Spleen (tissue), 11 donors: ENCODE results near the gene CHMP4A. TPM values are rescaled to one million over a fixed set of nuclear protein-coding genes. Genes with fewer than 3 reads are reported as not detected.

Experiments
- DNase-seq: peaks from one replicate; pipeline ENCODE4 v3.0.0-alpha.2; 2020
- H3K27ac ChIP-seq, 8 donors: fragments of 200-600 bp; sonication (generic) in 7 of 8; 1 replicate in 4 of 8; 2 replicates in 4 of 8; pipeline versions ENCODE4 v1.5.0 to v1.8.0; 2016 to 2021; ENCODE audit warnings: inconsistent platforms in 4 of 8, mild to moderate bottlenecking in 4 of 8, moderate library complexity in 1 of 8
- H3K27me3 ChIP-seq, 7 donors: fragments of 200-600 bp; sonication (generic) in 6 of 7; replicated peaks in 1 of 7; 1 replicate in 4 of 7; 2 replicates in 3 of 7; pipeline versions ENCODE4 v1.5.0 to v1.8.0; 2016 to 2021; ENCODE audit warnings: inconsistent platforms in 3 of 7, mild to moderate bottlenecking in 1 of 7
- H3K36me3 ChIP-seq, 6 donors: fragments of 200-600 bp; sonication (generic) in 5 of 6; 1 replicate in 4 of 6; 2 replicates in 2 of 6; pipeline versions ENCODE4 v1.5.0 to v1.8.0; 2016 to 2021; ENCODE audit warnings: inconsistent platforms in 2 of 6
- H3K4me1 ChIP-seq, 6 donors: fragments of 200-600 bp; sonication (generic) in 5 of 6; 1 replicate in 3 of 6; 2 replicates in 3 of 6; pipeline versions ENCODE4 v1.5.0 to v1.8.0; 2016 to 2021; ENCODE audit warnings: inconsistent platforms in 3 of 6
- H3K4me3 ChIP-seq, 8 donors: fragments of 200-600 bp; sonication (generic) in 7 of 8; 1 replicate in 4 of 8; 2 replicates in 4 of 8; pipeline versions ENCODE4 v1.5.0 to v1.8.0; 2016 to 2021; ENCODE audit warnings: inconsistent platforms in 4 of 8, mild to moderate bottlenecking in 4 of 8, moderate library complexity in 2 of 8
- H3K9me3 ChIP-seq, 8 donors: fragments of 200-600 bp; sonication (generic) in 7 of 8; 1 replicate in 4 of 8; 2 replicates in 4 of 8; pipeline versions ENCODE4 v1.5.0 to v1.8.0; 2016 to 2021; ENCODE audit warnings: inconsistent platforms in 4 of 8
- POLR2A ChIP-seq, 3 donors: fragments of 450-650 bp; IDR thresholded peaks; one replicate each; pipeline ENCODE4 v1.5.1; 2017; ENCODE audit warnings: antibody characterized with exemption in 3 of 3, mild to moderate bottlenecking in 1 of 3
- POLR2AphosphoS5 ChIP-seq, 3 donors: sonication (generic); formaldehyde crosslinking; IDR thresholded peaks; one replicate each; pipeline ENCODE4 v1.5.1; 2017; ENCODE audit warnings: antibody characterized with exemption in 3 of 3
- WGBS, 5 donors: extraction: QIAGEN DNeasy Blood & Tissue Kit in 3 of 5; methylation state at CpG; one replicate each; pipeline versions ENCODE4 v1.1.5 to v1.1.7; 2013 to 2018; 5-methylcytosine and 5-hydroxymethylcytosine counted together
- intact Hi-C: fragments of 100-400 bp; cut with DNase I; formaldehyde crosslinking; loops from one replicate; pipeline ENCODE4 v1.15.0; 2023; ENCODE audit warnings: low total_unique reads
- polyA plus RNA-seq, 3 donors: library from polyadenylated mRNA; stranded (reverse); fragments of 200-250 nt; gene quantifications; one replicate each; pipeline ENCODE4 v1.2.1, GENCODE V29; 2013
- total RNA-seq, 7 donors: library from RNA; depleted of rRNA in 3 of 7; stranded (reverse); fragments of >200 nt in 3 of 7; fragmentation: NEBNext Ultra II Directional in 4 of 7; extraction: Animal tissue kit (Norgen Biotek cat#: 25700) in 4 of 7; gene quantifications; one replicate each; pipeline versions ENCODE4 v1.1.0 to v1.2.1, GENCODE V29; 2016 to 2021
- TF ChIP-seq, protein P1 (sequence below), 11 experiments: fragments of 200-600 bp in 7 of 11; fragments of 450-650 bp in 4 of 11; sonication (generic) in 4 of 11; IDR thresholded peaks in 8 of 11; conservative IDR thresholded peaks in 3 of 11; 1 replicate in 7 of 11; 2 replicates in 4 of 11; pipeline versions ENCODE4 v1.4.0 to v1.8.0; 2016 to 2021; ENCODE audit warnings: antibody characterized with exemption in 11 of 11, inconsistent platforms in 4 of 11, mild to moderate bottlenecking in 1 of 11
- donor health status: healthy with polysubstance abuse.
- donor health status: DM: no; HTN: no; CAD: no; lungs with moderate emphysema.
- donor health status: DM: no; HTN: no; CAD: no.
- donor health status: Bipolar disorder and iron deficiency.
- donor health status: healthy.
- donor health status: DM: no; HTN: no; CAD: no.
- donor health status: DM: yes; HTN: yes; CAD: no.

Gene CHMP4A
- total and polyA plus RNA-seq, 10 donors, result 53.3 to 149 (median 63.4) TPM

DNA sequence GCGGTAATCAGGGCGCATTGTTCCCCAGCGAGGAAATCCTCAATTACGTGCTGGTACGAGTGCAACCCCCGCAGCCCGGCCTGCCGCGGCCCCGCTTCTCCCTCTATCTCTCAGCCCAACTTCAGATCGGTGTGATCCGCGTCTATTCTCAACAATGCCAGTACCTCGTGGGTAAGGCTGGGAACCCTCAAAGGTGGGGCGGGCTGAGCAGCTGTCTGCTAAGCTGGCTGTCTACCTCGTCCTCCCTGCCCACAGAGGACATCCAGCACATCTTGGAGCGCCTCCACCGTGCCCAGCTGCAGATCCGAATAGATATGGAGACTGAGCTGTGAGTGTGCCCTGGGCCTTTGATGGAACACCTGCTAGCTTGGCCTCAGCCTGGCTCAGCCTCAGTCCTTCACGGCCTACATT is 40.4 kb downstream of the CHMP4A start:
- DNase-seq, result no peak

DNA sequence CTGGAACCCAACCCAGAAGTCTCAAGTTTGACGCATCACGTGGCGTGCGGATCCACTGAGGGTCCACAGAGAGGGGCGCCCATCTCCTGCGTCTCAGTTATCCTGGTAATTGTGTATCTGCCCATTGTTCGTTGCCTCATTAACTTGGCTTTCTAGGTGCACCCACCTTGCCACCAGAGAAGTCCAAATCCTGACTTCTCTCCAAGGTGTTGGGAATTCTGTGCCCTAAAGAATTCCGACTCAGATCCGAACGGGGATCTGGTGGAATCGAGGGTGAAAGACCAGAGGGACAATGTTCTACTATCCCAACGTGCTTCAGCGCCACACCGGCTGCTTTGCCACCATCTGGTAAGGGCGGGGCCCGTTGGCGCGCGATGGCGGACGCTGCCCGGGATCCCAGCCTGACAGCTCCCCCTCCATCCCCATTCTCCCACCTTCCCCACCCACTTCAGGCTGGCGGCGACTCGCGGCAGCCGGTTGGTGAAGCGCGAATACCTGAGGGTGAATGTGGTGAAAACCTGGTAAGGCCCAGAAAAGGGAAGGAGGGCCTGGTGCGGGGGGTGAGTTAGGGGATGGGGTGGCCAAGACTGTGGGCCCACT is 40.9 kb downstream of the CHMP4A start:
- intact Hi-C loops, result no loop called here
- Histone ChIP-seq H3K9me3 (no peaks in the 10 kb centered on the region), H3K27ac (peak overlapping the region in 5 of 8 donors; percentile 54 to 77 (median 67)), H3K27me3 (no peaks in the 10 kb centered on the region), H3K4me1 (peaks cover 6 to 45% (median 28%) of the 10 kb centered on the region in 6 donors), H3K4me3 (peak overlapping the region; percentile 34 to 72 (median 49)), H3K36me3 (peaks cover 0 to 86% (median 48%) of the 10 kb centered on the region in 6 donors)
- TF ChIP-seq, protein P1, sequence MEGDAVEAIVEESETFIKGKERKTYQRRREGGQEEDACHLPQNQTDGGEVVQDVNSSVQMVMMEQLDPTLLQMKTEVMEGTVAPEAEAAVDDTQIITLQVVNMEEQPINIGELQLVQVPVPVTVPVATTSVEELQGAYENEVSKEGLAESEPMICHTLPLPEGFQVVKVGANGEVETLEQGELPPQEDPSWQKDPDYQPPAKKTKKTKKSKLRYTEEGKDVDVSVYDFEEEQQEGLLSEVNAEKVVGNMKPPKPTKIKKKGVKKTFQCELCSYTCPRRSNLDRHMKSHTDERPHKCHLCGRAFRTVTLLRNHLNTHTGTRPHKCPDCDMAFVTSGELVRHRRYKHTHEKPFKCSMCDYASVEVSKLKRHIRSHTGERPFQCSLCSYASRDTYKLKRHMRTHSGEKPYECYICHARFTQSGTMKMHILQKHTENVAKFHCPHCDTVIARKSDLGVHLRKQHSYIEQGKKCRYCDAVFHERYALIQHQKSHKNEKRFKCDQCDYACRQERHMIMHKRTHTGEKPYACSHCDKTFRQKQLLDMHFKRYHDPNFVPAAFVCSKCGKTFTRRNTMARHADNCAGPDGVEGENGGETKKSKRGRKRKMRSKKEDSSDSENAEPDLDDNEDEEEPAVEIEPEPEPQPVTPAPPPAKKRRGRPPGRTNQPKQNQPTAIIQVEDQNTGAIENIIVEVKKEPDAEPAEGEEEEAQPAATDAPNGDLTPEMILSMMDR (IDR thresholded peaks at IDR 0.05 in 8 of 11, conservative IDR thresholded peaks at IDR 0.05 in 3 of 11), result no peak
- TF ChIP-seq POLR2A (IDR thresholded peaks at IDR 0.05) (no peak), POLR2AphosphoS5 (IDR thresholded peaks at IDR 0.05) (no peak)
- WGBS, 5 donors, result 22 to 32% (median 30%) methylated on average over 26 to 30 of the region's 30 CpGs
- no peak for DNase-seq

More for the DNA sequence above, 40.4 kb downstream of the CHMP4A start:
- TF ChIP-seq, protein P1 (IDR thresholded peaks at IDR 0.05 in 8 of 11, conservative IDR thresholded peaks at IDR 0.05 in 3 of 11), result no peak
- peak in 1 of 3 donors; percentile 63 for TF ChIP-seq POLR2AphosphoS5 (IDR thresholded peaks at IDR 0.05)
- Histone ChIP-seq H3K9me3 (no peaks in the 10 kb centered on the region), H3K36me3 (peaks cover 0 to 86% (median 51%) of the 10 kb centered on the region in 6 donors), H3K4me1 (peaks cover 6 to 40% (median 26%) of the 10 kb centered on the region in 6 donors), H3K4me3 (peak overlapping the region in 4 of 8 donors; percentile 47 to 72 (median 53)), H3K27ac (peak overlapping the region in 2 of 8 donors; percentile 72 to 77), H3K27me3 (no peaks in the 10 kb centered on the region)
- intact Hi-C loops, result no loop called here
- 67 to 89% (median 72%) methylated on average over 19 to 20 of the region's 20 CpGs for WGBS, 5 donors

DNA sequence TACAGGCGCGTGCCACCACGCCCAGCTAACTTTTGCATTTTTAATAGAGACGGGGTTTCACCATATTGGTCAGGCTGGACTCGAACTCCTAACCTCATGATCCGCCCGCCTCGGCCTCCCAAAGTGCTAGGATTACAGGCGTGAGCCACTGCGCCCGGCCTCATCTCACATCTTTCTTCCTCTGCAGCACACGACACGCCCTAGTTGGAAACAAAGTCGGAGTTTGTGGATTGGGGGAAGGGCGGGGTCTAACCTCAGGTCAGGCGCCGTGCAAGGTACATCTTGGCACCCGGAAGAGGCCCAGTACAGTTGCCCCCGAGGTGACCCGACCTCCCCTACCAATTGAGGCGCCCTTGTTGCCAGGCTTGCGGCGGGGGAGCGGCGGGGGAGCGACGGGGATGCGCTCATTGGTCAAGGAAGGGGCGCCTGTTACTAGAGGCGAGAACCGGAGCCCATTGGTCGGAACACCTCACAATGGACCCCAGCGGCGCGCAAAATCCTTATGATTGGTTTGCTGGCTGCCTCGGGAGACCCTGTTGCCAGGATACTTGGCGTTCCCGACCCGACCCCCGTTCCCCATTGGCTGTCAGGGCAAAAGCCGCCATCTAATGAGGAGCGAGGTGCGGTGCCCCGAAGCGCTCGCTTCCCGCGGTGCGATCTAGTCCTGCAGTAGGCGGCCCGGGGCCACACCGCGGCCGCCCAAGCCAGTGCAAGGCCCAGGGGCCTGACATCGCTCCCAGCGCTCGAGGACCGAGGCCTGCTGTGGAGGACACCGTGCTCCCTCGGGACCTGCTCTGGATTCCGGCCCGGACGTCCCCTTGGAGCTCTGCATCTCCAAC is 41.6 kb downstream of the CHMP4A start, which contains the start of gene REC8:
TSS of gene REC8 (plus strand) at position 659 of the 839 bp plus-strand sequence. CDS start 473 bp downstream, outside the sequence.
- intact Hi-C loops, result no loop called here
- peak; percentile 77 to 90 (median 77) for TF ChIP-seq POLR2AphosphoS5 (IDR thresholded peaks at IDR 0.05)
- TF ChIP-seq, protein P1 (IDR thresholded peaks at IDR 0.05 in 8 of 11, conservative IDR thresholded peaks at IDR 0.05 in 3 of 11), result no peak
- peak; percentile 94 for DNase-seq
- WGBS, 5 donors, result 7 to 16% (median 13%) methylated on average over 28 to 63 of the region's 63 CpGs
- Histone ChIP-seq H3K27me3 (no peaks in the 10 kb centered on the region), H3K4me1 (peaks cover 6 to 52% (median 31%) of the 10 kb centered on the region in 6 donors), H3K4me3 (peak within 1 kb of the TSS; percentile 34 to 72 (median 49)), H3K9me3 (no peaks in the 10 kb centered on the region), H3K36me3 (peaks cover 0 to 86% (median 46%) of the 10 kb centered on the region in 6 donors), H3K27ac (peak within 1 kb of the TSS in 6 of 8 donors; percentile 35 to 77 (median 64))
